M059J (cell line): ENCODE results near the gene PER3. TPM values are rescaled to one million over a fixed set of nuclear protein-coding genes. Genes with fewer than 3 reads are reported as not detected.
A peak's percentile ranks its signal among the peaks of the same experiment; 100 is the strongest.

Experiments used
- DNase-seq: peaks from one replicate; pipeline ENCODE4 v3.0.0-alpha.2; 2012; ENCODE audit warnings: low read depth
- total RNA-seq: library from RNA; depleted of rRNA; stranded (reverse); fragments of >200 nt; shearing (Covaris generic); gene quantifications from 2 replicates; pipeline ENCODE4 v1.2.3, GENCODE V29; 2014

The PER3 gene
- total RNA-seq, 1 experiment from 2014 or later, result 16.8 TPM

DNA sequence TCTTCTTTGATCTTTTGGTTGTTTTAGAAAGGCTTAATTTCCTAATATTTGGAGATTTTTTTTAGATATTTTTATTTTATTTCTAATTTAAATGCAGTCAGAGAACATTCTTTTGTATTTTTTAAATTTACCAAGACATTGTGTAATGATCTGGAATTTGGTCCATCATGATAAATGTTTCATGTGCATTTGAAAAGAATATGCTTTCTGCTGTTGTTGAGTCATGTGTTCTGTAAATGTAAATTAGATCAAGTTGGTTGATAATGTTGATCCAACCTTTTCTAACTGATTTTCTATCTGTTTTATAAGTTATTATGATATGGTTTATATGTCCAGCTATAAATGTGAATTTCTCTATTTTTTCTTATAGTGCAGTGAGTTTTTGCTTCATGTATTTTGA is 48.9 kb downstream of the PER3 start:
- no peak for DNase-seq

DNA sequence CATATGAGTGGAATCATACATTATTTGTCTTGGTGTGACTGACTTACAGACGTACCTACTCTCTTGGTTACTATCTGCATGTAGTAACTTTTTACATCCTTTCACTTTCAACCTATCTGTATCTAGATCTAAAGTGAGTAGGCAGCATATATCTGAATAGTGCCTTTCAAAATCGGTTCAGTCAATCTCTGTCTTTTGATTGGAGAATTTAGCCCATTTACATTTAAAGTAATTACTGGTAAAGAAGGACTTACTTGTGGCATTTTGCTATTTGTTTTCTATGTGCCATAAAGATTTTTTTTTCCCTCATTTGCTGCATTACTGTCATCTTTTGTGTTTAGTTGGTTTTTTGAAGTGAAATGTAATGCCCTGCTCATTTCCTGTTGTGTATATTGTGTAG is 54.6 kb downstream of the PER3 start:
- no peak for DNase-seq

DNA sequence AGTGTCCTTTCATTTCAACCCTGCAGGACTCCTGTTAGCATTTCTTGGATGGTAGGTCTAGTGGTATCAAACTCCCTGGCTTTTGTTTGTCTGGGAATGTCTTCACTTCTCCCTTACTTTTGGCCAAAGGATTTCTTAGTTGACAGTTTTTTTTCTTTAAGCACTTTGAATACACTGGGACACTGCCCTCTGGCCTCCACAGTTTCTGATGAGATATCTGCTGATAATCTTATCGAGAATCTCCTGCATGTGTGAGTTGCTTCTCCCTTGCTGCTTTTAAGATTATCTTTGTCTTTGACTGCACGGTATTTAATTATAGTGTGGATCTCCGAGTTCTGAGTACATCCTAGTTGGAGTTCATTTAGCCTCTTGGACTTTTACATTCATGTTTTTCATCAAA is 55.4 kb downstream of the PER3 start:
- no peak for DNase-seq

DNA sequence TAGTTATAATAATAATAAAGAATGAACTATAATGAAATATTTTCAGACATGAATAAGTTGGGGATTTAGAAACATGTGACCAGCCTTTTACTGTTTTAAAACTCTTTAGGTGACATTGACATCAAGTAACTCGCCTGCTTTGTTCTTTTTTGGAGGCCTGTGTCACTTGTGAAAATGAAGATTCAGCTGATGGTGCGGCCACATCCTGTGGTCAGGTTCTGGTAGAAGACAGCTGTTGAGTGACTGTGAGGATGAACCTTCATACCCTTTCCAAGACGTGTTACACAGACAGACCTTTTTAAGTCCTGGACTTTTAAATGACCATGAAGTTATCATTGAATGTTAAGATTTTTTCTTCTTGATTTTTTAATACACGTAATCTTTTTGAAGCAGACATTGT is 58.4 kb downstream of the PER3 start:
- DNase-seq, result no peak

DNA sequence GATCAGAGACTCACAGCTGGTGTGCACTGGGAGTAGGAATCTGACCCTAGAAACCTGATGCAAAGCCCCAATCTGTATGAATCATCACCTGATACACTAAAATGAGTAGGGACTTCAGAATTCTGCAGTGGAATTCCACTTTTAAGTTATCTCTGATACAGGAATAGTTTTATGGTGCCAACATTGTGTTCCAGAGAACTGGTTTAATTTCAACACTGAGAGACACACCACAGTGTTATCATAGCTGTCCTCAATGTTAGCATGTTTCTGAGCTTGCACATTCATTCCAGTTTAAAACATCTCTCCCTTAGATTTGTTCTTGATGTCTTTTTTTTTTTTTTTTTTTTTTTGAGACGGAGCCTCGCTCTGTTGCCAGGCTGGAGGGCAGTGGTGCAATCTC is 61.7 kb downstream of the PER3 start:
- DNase-seq, result peak; percentile 18

DNA sequence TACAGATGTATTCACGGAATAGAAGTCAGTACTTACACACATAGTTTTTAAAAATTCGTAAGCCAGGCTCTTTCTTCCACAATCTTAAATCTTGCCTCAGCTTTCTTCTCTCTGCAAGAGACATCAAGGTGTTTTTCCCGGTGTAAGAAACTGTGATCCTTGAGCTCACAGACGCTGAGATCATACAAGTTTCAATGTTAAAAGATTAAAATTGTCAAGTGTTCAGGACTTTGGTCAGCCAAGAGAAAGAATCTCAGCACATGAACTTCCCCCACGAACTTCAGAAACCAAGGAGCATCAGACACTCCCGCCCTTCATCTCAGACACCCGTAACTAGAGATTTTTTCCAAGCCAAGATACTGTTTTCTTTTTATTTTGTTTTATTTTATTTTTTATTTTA is 62.6 kb downstream of the PER3 start:
- no peak for DNase-seq

DNA sequence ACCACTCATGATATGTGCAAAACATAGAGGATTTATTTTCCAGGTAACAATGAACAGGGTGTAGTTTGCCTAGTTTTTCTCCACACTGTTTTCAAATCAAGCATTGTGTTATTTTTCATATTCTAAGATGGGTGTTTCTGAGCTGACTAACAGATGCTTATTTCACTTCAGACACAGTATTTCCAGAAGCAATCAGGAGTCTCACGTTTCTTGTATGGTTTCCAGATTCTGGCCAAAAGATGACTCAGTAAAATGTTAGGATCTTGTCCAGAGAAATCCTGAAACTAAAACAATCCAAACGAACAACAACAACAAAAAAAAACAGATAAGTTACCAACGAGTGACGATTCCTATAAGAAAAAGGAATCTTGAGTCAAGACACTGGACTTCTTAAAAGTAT is 63.5 kb downstream of the PER3 start:
- peak; percentile 87 for DNase-seq

DNA sequence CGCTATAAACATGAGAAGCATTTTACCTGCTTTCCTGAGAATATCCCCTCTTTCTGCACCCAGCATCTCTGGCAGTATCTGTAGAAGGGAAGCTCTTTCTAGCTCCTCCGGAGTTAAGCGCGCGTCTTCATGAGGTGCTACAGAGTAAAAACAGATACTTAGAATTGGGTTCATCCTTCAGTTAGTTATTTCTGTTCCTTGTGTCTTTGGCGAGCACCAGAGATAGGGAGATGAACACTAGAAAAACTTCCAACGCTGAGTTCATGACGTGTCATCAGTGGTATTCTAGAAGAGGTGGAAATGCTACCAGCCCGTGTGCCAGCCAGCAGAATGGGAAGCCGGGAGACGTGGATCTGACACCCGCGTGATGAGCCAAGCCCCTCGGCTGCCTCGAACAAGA is 66.7 kb downstream of the PER3 start:
- DNase-seq, result no peak

DNA sequence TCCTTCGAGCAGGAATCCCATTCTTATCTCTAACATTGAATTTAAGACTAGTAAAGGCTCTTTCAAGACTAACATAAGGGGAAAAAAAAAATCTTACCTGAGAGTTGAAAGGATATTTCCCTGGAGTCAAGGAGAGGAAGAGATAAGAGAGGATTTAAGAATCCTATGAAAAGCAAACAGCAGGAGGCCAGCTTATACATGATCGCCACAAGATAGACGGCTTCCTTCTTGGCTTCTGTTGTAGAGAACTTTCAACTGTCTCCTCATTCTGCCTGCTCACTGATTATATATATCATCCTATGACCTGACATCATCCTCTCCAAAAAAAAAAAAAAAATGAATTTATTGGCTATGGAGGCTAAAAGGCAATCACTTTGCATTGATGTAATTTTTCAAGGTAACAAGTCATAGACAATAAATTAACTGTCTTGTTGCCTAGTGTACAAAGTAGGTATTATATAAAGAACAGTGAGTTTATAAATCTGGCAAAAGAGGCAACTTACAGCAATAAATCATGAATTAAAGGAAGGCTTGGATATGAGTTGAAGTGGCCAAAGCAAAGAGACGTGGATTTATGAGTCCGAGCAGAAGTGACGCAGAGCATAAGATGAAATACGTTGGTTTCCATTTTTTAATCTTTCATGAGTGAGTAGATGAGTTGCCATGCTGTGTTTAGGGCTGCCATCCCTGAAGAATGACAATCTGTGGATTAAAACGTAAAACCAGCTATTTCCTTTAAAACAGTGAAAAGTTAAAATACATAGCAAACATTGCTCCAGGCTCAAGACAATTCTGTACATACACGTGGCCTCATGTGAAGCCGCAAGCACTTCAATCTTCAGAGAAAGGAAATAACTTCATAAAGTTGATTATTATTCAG is 69.0 kb downstream of the PER3 start, which contains the start of gene UTS2:
UTS2 (minus strand) TSS at position 262 of the 880 bp plus-strand sequence; CDS start at position 200, 62 bp downstream.
- no peak for DNase-seq

DNA sequence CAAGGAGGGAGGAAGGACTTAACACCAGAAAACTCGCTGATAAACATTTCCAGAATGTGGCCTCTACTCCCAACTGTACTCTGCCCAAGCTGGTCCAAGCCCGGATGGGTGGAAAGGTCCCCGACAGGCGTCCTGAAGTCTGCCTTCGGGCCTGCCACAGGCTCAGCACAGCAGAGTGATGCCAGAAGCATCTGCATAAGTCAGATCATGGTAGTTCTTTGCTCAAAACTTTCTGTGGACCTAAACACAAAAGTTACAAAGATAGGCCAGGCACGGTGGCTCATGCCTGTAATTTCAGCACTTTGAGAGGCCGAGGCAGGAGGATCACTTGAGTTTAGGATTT is 69.6 kb downstream of the PER3 start:
- no peak for DNase-seq

DNA sequence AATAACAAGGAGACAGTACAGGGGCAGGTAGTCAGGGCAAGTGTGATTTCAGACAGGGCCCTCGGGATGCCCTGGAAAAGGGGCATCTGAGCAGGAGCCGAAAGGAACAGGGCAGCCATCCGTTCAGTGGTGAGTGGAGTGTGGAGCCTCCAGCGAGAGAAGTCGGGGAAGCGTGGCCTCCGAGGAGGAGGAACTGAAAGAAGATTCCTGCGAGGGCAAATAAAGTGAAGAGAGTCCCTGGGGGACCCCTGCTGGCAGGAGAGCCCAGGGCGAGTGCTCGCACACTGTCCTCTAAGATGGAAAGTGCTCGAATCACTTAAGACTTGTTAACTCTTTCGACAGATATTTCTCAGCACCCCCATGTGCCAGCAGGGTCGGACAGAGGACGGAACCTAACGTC is 72.3 kb downstream of the PER3 start:
- DNase-seq, result no peak

DNA sequence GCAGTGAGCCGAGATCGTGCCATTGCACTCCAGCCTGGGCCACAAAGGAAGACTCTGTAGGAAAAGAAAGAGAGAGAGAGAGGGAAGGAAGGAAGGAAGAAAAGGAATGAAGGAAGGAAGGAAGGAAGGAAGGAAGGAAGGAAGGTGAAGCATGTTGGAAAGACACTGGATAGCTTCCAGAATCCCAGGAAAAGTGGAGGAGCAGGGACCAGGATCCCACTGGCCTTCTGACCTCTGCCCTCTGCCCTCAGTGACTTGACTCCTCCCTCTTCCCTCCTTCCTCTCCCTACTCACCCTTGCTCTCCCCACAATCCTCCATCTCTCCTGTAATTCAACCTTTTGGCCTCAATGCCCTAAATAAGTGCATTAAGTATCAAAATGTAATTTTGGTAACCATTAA is 72.9 kb downstream of the PER3 start:
- DNase-seq, result no peak

DNA sequence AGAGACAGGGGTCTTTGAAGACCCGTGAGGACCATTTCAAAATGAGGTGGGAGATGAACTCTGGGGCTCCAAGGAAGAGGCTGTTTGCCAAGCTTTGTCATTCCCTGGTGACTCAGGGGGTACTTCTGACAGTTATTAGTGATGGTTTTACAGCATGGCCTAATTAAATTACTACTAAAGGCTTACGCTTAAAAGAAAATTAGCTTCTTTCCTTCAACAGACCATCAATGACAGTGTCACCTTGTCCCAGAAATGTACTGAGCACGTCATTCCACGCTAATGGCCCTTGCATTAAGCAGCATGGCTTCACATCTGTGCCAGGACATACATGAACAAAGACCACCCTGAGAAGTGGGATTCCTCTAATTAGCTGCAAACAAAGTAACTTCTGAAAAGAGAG is 73.9 kb downstream of the PER3 start:
- DNase-seq, result peak; percentile 5

DNA sequence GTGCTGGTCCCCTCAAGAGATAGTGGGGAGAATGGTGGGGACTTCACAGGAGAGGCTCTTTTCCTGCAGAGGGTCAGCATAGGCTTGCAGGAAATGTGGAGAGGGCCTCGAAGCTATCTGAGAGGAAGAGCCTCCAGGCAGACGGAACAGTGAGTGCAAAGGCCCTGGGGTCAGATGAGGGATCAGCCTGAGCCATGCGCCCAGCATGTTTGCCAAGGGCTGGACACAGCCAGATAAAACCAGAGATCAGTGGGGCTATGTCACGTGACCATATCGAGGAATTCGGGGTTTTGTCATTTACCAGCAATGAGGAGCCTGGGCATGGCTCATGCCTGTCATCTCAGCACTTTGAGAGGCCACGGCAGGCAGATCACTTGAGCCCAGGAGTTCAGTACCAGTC is 75.3 kb downstream of the PER3 start:
- no peak for DNase-seq

DNA sequence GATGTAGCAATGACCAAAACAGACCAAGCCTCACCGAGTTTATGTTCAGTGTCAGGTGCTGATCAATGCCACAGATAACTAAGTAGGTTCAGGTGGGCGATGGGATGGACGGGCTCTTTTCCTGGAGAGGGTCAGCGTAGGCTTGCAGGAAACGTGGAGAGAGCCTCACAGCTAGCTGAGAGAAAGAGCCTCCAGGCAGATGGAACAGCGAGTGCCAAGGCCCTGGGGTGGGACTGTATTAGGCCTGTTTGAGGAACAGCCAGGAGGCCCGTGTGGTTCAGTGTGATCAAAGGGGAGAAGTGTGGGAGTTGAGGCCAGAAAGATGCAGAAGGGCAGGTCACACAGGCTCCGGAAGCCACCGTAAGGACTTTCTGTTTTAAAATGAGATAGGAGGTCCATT is 76.0 kb downstream of the PER3 start:
- DNase-seq, result no peak

DNA sequence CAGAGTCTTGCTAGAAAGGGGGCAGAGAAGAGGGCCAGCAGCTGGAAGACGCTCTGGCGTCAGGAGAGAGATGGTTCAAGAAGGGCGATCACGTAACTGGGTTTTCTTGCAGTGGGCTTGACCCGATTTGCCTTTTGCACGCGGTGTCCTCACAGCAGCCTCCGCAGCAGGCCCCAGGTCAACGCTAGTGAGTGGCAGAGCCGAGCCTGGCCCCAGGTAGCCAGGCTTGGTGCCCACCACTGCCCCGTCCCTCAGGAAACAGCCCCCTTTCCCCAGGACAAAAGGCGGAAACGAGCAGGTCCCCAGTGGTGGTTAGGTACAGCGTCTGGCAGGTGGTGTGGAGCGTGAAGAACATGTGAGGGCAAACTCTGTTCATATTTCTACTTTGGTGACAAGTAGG is 77.4 kb downstream of the PER3 start:
- no peak for DNase-seq

DNA sequence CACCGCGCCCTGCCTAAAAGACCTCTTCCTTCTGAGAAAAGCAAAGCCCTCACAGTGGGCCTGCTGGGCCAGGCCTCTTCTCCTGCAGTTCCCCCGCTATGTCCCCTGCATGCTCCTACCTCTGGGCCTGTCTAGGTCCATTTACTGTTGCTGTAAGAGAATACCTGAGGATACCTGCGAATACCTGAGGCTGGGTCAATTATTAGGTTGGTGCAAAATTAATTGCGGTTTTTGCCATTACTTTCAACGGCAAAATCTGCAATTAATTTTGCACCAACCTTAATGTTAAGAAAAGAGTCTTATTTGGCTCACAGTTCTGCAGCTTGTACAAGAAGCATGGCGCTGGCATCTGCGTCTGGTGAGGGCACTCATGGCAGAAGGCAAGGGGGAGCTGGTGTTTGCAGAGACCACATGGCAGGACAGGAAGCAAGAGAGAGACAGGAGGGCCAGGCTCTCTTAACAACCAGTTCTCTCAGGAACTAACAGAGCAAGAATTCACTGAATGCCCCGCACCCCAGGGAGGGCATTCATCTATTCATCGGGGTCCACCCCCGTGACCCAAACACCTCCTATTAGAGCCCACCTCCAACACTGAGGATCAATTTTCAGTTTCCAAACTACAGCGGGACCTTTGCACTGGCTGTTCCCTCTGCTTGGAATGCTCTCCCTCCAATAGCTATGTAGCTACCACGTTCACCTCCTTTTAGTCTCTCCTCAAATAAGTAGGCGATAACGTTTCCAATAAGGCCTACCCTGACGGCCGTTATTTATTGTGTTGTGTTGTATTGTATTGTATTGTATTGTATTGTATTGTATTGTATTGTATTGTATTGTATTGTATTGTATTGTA is 78.3 kb downstream of the PER3 start:
- DNase-seq, result no peak

DNA sequence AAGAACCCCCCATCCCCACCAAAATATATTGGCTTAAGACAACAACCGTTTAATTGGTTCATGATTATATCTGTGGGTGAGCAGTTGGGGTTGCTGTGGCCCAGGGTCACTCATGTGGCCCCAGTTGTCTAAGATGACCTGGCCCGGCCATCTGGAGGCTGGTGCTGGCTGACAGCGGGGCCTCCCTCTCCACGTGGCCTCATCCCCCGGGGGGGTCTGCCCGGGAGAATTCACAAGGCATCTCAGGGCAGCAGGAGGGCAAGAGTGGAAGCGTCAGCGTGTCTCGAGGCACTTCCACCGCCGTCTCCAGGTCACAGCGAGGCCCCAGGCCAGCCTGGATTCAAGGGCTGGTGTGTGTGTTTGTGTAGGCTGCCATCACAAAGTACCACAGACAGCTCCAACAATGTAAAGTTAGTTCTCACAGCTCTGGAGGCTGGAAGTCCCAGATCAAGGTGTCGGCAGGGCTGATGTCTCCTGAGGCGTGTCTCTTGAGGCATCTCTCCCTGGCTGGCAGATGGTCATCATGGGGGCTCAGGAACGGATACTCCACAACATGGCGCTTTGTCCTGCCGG is 79.8 kb downstream of the PER3 start:
- no peak for DNase-seq

DNA sequence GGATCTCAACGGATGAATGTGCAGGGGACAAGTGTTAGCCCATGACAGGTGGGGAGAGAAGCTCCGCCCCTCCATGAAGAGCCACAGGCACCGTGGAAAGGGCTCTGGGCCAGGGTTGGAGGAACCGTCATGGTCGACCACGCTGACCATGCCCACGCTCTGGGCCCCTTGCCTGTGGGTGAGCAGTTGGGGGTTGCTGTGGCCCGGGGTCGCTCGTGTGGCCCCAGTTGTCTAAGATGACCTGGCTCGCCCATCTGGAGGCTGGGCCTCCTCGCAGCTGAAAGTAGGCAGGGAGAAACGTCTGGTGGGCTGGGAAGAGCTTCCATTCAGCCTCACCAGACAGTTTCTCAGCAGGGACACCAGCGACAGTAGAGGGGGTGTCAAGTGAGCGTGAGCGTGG is 81.9 kb downstream of the PER3 start:
- DNase-seq, result no peak

DNA sequence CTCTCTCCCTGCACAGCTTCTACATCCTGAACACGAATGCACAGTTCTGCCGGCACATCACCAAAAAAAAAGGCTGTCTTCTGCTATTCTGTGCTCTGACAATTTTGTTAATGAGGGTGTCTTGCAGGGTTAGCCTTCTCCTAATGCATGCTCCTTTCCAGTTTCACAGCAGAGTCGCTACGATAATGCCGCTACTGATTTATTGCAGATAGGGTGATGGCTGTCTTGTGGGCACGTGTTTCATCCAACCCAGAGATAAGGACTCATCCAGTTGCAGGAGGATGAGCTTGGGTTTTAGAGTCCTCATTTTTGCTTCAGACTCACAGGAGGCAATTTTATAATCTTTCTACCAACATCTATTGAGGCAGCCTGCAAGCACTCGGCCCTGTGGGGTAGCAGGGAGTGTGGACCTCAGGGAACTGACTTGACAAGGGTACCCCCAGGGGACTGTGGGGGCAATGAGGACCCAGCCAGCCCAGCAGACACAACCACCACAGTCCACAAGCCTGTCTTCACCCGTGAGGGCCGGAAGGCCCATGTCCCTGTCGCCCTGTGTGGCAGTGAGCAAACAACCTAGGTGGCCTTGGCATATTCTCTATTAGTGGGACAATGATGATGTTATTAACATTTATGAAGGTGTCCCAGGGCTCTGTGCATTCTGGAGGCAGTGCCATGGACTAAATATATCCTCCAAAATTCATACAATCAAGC is 84.1 kb downstream of the PER3 start:
- no peak for DNase-seq

DNA sequence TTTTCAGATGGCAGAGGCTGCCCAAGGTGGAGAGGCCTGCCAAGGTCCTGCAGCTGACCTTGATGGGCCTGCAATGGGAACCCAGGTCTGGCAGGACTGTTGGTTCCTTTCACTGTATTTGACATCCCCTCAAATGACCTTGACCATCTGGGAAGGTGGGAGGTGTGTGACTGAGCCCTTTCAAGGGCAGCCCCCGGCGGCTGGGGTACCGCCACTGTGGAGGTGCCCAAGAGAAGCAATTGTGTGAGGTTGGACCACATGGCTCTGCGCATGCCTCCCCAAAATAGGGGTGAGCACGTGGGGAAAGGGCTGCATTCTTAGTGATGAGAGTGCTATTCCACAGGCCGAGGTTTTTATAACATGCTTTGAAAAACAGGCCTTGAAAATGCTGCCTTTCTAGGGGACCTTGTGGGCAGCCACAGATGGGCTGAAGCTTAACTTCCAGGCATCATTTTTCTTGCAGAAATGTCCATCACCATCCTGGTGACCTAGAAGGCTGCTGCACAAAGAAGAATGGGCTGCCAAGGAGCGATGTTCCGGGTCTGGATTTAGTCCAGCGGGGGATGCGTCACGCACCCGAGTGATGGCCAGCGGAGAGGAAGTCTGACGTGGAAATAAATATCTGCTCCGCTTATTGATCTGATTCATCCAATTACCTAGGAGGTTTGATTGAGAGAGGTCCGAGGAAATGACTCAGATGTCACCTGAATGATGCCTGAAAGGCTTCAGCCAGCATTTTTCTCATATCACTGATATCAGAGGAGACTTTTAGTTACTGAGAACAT is 85.2 kb downstream of the PER3 start:
- no peak for DNase-seq
